ENCODE results near the gene PIAS2.
A peak's percentile ranks its signal among the peaks of the same experiment; 100 is the strongest.
"Not testable (repeated sequence)": the region's sequence is repeated elsewhere in the genome, so short reads cannot be mapped to it uniquely, and the experiment has no call there.

Gene PIAS2

GRCh38 chr18:46832849-46833248, 84.5 kb downstream of the PIAS2 start:
- no peak for DNase-seq (ENCODE audit: low read depth in 2 of 2)

- DNase-seq (ENCODE audit: low read depth in 2 of 2): not testable (repeated sequence)
Observed at GRCh38 chr18:46832422-46832821, 84.9 kb downstream of the PIAS2 start.

- DNase-seq (ENCODE audit: low read depth in 2 of 2): no peak
Observed at GRCh38 chr18:46831434-46831833, 85.9 kb downstream of the PIAS2 start.

GRCh38 chr18:46830633-46831032, 86.7 kb downstream of the PIAS2 start:
- peak in 1 of 2 experiments; percentile 1 for DNase-seq (ENCODE audit: low read depth in 2 of 2)

GRCh38 chr18:46829947-46830346, 87.4 kb downstream of the PIAS2 start:
- DNase-seq (ENCODE audit: low read depth in 2 of 2): no peak

- no peak for DNase-seq (ENCODE audit: low read depth in 2 of 2)
Observed at GRCh38 chr18:46829531-46829930, 87.8 kb downstream of the PIAS2 start.

GRCh38 chr18:46821856-46822711, 95.2 kb downstream of the PIAS2 start:
- DNase-seq (ENCODE audit: low read depth in 2 of 2): no peak

- no peak for DNase-seq (ENCODE audit: low read depth in 2 of 2)
Observed at GRCh38 chr18:46820863-46821262, 96.4 kb downstream of the PIAS2 start.

GRCh38 chr18:46815661-46816060, 101.6 kb downstream of the PIAS2 start:
- DNase-seq (ENCODE audit: low read depth in 2 of 2): no peak

- no peak for DNase-seq (ENCODE audit: low read depth in 2 of 2)
Observed at GRCh38 chr18:46814399-46814798, 102.9 kb downstream of the PIAS2 start.

- DNase-seq (ENCODE audit: low read depth in 2 of 2): no peak
Observed at GRCh38 chr18:46812311-46812710, 105.0 kb downstream of the PIAS2 start.

- DNase-seq (ENCODE audit: low read depth in 2 of 2): no peak
Observed at GRCh38 chr18:46810481-46811000, 106.8 kb downstream of the PIAS2 start.

GRCh38 chr18:46809145-46809544, 108.2 kb downstream of the PIAS2 start:
- DNase-seq (ENCODE audit: low read depth in 2 of 2): no peak

GRCh38 chr18:46795945-46796344, 121.4 kb downstream of the PIAS2 start:
- DNase-seq (ENCODE audit: low read depth in 2 of 2): not testable (repeated sequence)

GRCh38 chr18:46794607-46795006, 122.7 kb downstream of the PIAS2 start:
- no peak for DNase-seq (ENCODE audit: low read depth in 2 of 2)

GRCh38 chr18:46793565-46793964, 123.7 kb downstream of the PIAS2 start:
- DNase-seq (ENCODE audit: low read depth in 2 of 2): no peak

- DNase-seq (ENCODE audit: low read depth in 2 of 2): no peak
Observed at GRCh38 chr18:46789088-46789487, 128.2 kb downstream of the PIAS2 start.

- no peak for DNase-seq (ENCODE audit: low read depth in 2 of 2)
Observed at GRCh38 chr18:46787674-46788073, 129.6 kb downstream of the PIAS2 start.

GRCh38 chr18:46772357-46772756, 144.9 kb downstream of the PIAS2 start:
- no peak for DNase-seq (ENCODE audit: low read depth in 2 of 2)

- DNase-seq (ENCODE audit: low read depth in 2 of 2): no peak
Observed at GRCh38 chr18:46771141-46771540, 146.2 kb downstream of the PIAS2 start.

- DNase-seq (ENCODE audit: low read depth in 2 of 2): no peak
Observed at GRCh38 chr18:46770708-46771107, 146.6 kb downstream of the PIAS2 start.

- no peak for DNase-seq (ENCODE audit: low read depth in 2 of 2)
Observed at GRCh38 chr18:46768166-46768921, 149.0 kb downstream of the PIAS2 start.

- DNase-seq (ENCODE audit: low read depth in 2 of 2): no peak
Observed at GRCh38 chr18:46767217-46767616, 150.1 kb downstream of the PIAS2 start.

Data from fibroblast of skin of left quadriceps (primary cell).